B cell (primary cell): Measurements from ENCODE around the gene WDR27. TPM values are rescaled to one million over a fixed set of nuclear protein-coding genes. Genes with fewer than 3 reads are reported as not detected.

Experiments used
- ATAC-seq: fragments of 200-7000 bp; cut with Tn5 transposase; one replicate; pipeline ENCODE4 v1.10.0; 2021; ENCODE audit warnings: low read depth, mild to moderate bottlenecking, moderate number of reproducible peaks, moderate library complexity
- CTCF ChIA-PET: fragments of 350-600 bp; sonication (Branson Sonifier 250); formaldehyde crosslinking; loops from one replicate; lab custom pipeline; 2021; ENCODE audit warnings: antibody characterized with exemption, inconsistent platforms; lab: Charles Lee
- POLR2A ChIA-PET: fragments of 350-600 bp; sonication (Branson Sonifier 250); formaldehyde crosslinking; loops from one replicate; lab custom pipeline; 2021; ENCODE audit warnings: antibody characterized with exemption; lab: Charles Lee
- DNase-seq: peaks from one replicate; pipeline ENCODE4 v3.0.0; 2013
- H2AFZ ChIP-seq: 2 replicates; pipeline ENCODE4 v1.6.1; 2012; ENCODE audit warnings: mild to moderate bottlenecking, low read depth, low read length; ENCODE audit not compliant: insufficient read depth, poor library complexity, severe bottlenecking
- H3K27ac ChIP-seq, 2 donors: 1 replicate in 1 of 2; 2 replicates in 1 of 2; pipeline ENCODE4 v1.5.1; 2012 to 2013; ENCODE audit warnings: low read length in 2 of 2, mild to moderate bottlenecking in 2 of 2, moderate library complexity in 1 of 2
- H3K27me3 ChIP-seq, 4 experiments: fragments of 200-600 bp in 1 of 4; sonication (generic) in 1 of 4; replicated peaks in 1 of 4; 1 replicate in 2 of 4; 2 replicates in 2 of 4; pipeline versions ENCODE4 v1.6.1 to v1.7.0; 2013 to 2016; ENCODE audit warnings: low read length in 3 of 4, mild to moderate bottlenecking in 2 of 4, mixed read lengths in 1 of 4, moderate library complexity in 1 of 4; ENCODE audit not compliant: insufficient read depth in 4 of 4, control insufficient read depth in 3 of 4; ENCODE audit errors: control extremely low read depth in 1 of 4
- H3K36me3 ChIP-seq, 2 experiments: replicated peaks in 1 of 2; 1 replicate in 1 of 2; 2 replicates in 1 of 2; pipeline versions ENCODE4 v1.6.1 to v1.7.1; 2013; ENCODE audit warnings: low read length in 1 of 2; ENCODE audit not compliant: insufficient read depth in 2 of 2, control insufficient read depth in 1 of 2; ENCODE audit errors: control extremely low read depth in 1 of 2, extremely low read depth in 1 of 2
- H3K4me1 ChIP-seq, 2 donors: fragments of 200-600 bp in 1 of 2; sonication (generic) in 1 of 2; 1 replicate in 1 of 2; 2 replicates in 1 of 2; pipeline versions ENCODE4 v1.5.1 to v1.6.1; 2013 to 2017; ENCODE audit warnings: low read length in 2 of 2; ENCODE audit not compliant: control insufficient read depth in 2 of 2, insufficient read depth in 2 of 2
- H3K4me2 ChIP-seq: replicated peaks from 2 replicates; pipeline ENCODE3; 2012; ENCODE audit warnings: mild to moderate bottlenecking, low read depth, low read length; ENCODE audit not compliant: poor library complexity, severe bottlenecking
- H3K4me3 ChIP-seq, 5 experiments: fragments of 200-600 bp in 1 of 5; sonication (generic) in 1 of 5; 1 replicate in 3 of 5; 2 replicates in 2 of 5; pipeline versions ENCODE4 v1.5.1 to v1.7.0; 2011 to 2016; ENCODE audit warnings: low read length in 4 of 5, mild to moderate bottlenecking in 4 of 5, low read depth in 2 of 5, control low read depth in 1 of 5, moderate library complexity in 1 of 5; ENCODE audit not compliant: insufficient read depth in 1 of 5; ENCODE audit errors: control extremely low read depth in 1 of 5, extremely low read depth in 1 of 5
- H3K79me2 ChIP-seq: fragments of 200-600 bp; sonication (generic); one replicate; pipeline ENCODE4 v1.6.0; 2016; ENCODE audit warnings: low read length; ENCODE audit not compliant: control insufficient read depth, insufficient read depth
- H3K9ac ChIP-seq: fragments of 200-600 bp; sonication (generic); 2 replicates; pipeline ENCODE4 v1.6.1; 2017; ENCODE audit warnings: mild to moderate bottlenecking, low read length, moderate library complexity
- H3K9me3 ChIP-seq, 3 donors: one replicate each; pipeline versions ENCODE4 v1.6.1 to v1.7.1; 2013; ENCODE audit warnings: low read length in 2 of 3; ENCODE audit not compliant: control insufficient read depth in 2 of 3, insufficient read depth in 1 of 3; ENCODE audit errors: control extremely low read depth in 1 of 3
- H4K20me1 ChIP-seq: 2 replicates; pipeline ENCODE4 v1.6.0; 2012; ENCODE audit warnings: mild to moderate bottlenecking, low read length; ENCODE audit not compliant: insufficient read depth, control insufficient read depth, poor library complexity, severe bottlenecking
- H3K27ac Mint-ChIP-seq: one replicate; pipeline ENCODE4 v1.8.0; 2021; ENCODE audit warnings: mixed read lengths
- H3K27me3 Mint-ChIP-seq: one replicate; pipeline ENCODE4 v1.8.0; 2021; ENCODE audit warnings: mixed read lengths
- H3K4me1 Mint-ChIP-seq: one replicate; pipeline ENCODE4 v1.8.0; 2021; ENCODE audit warnings: mixed read lengths
- H3K4me3 Mint-ChIP-seq: one replicate; pipeline ENCODE4 v1.8.0; 2021; ENCODE audit warnings: mixed read lengths
- H3K9me3 Mint-ChIP-seq: one replicate; pipeline ENCODE4 v1.8.0; 2022; ENCODE audit warnings: mixed read lengths; ENCODE audit not compliant: insufficient read depth
- EZH2 ChIP-seq: IDR thresholded peaks from 2 replicates; pipeline ENCODE4 v1.6.1; 2012; ENCODE audit warnings: borderline replicate concordance, low read depth, mild to moderate bottlenecking, moderate library complexity, low read length; ENCODE audit not compliant: insufficient read depth, poor library complexity, severe bottlenecking
- WGBS: methylation state at CpG from one replicate; pipeline ENCODE4 v1.1.5; 2013; ENCODE audit warnings: missing lambda C conversion rate; ENCODE audit not compliant: insufficient coverage; 5-methylcytosine and 5-hydroxymethylcytosine counted together
- intact Hi-C: fragments of 100-400 bp; cut with micrococcal nuclease; formaldehyde crosslinking; loops from one replicate; pipeline ENCODE4 v1.10.0; 2022
- polyA plus RNA-seq: library from polyadenylated mRNA; depleted of rRNA; stranded (reverse); fragments of >200 nt; gene quantifications from 2 replicates; pipeline ENCODE4 v1.2.3, GENCODE V29; 2012
- total RNA-seq, 2 donors: library from RNA; stranded (reverse); fragments of 120-200 nt in 1 of 2; gene quantifications; 1 replicate in 1 of 2; 2 replicates in 1 of 2; pipeline versions ENCODE4 v1.2.3 to v1.2.4, GENCODE V29; 2013 to 2022
- TF ChIP-seq, protein P1 (sequence below): fragments of 200-600 bp; IDR thresholded peaks from one replicate; pipeline ENCODE4 v1.8.0; 2022; ENCODE audit warnings: antibody characterized with exemption, mild to moderate bottlenecking

WDR27 gene
- total and polyA plus RNA-seq, 2 donors (not counting 1 experiment from before 2014, with no cell fraction given) = 64.3 to 86.3 TPM

DNA sequence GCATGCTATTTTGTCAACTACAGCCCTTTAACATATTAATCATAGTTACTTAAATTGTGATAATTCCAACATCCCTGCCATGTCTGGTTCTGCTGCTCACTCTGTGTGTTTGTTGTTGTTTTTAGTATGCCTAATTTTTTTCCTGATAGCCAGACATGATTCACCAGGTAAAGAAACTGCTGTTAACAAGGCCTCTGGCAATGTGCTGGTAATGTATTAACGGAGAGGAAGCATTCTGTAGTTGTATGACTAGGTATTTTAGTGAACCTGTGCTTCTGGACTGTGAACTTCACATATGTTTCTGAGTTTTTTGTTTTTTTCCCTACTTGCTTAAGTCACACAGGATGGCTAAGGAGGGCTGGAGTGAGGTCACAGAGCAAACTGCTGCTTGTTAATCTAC lies 44.7 kb upstream of the WDR27 start:
- POLR2A ChIA-PET = no interaction called here

DNA sequence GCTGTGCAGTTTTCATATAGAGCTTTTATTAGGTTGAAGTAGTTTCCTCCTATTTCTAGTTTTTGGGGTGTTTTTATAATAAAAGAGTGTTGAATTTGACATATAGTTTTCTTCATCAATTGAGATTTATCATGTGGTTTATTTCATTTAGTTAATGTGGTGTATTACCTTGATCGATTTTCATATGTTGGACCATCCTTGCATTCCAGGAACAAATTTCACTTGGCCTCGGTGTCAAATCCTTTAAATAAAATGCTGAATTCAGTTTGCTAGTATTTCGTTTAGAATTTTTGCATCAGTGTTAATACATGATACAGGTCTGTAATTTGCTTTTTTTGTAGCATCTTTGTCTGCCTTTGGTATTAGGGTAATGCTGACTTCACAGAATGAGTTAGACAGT lies 43.6 kb upstream of the WDR27 start:
- H3K4me3 Mint-ChIP-seq = no peak overlapping the region
- Histone ChIP-seq H2AFZ (no peak overlapping the region), H3K9ac (no peak overlapping the region), H3K36me3 (no peaks in the 10 kb centered on the region), H4K20me1 (no peaks in the 10 kb centered on the region), H3K4me3 (no peak overlapping the region), H3K9me3 (peaks cover 0 to 5% (median 0%) of the 10 kb centered on the region in 3 donors), H3K27me3 (no peaks in the 10 kb centered on the region), H3K27ac (no peak overlapping the region), H3K79me2 (peaks cover 6% of the 10 kb centered on the region), H3K4me2 (no peak overlapping the region), H3K4me1 (peaks cover 4 to 5% of the 10 kb centered on the region in 2 donors)
- WGBS = no CpG with 5 or more reads among the region's 3 CpGs
- H3K4me1 Mint-ChIP-seq = peaks cover 7% of the 10 kb centered on the region
- TF ChIP-seq EZH2 = no peak
- CTCF ChIA-PET = no interaction called here
- H3K27ac Mint-ChIP-seq = no peak overlapping the region
- H3K27me3 Mint-ChIP-seq = no peaks in the 10 kb centered on the region
- intact Hi-C loops = no loop called here
- DNase-seq (no peak), ATAC-seq (no peak)
- POLR2A ChIA-PET = no interaction called here
- H3K9me3 Mint-ChIP-seq = peaks cover 4% of the 10 kb centered on the region

More for the DNA sequence above, 44.7 kb upstream of the WDR27 start:
- no peaks in the 10 kb centered on the region for H4K20me1 ChIP-seq
- TF ChIP-seq, protein P1, sequence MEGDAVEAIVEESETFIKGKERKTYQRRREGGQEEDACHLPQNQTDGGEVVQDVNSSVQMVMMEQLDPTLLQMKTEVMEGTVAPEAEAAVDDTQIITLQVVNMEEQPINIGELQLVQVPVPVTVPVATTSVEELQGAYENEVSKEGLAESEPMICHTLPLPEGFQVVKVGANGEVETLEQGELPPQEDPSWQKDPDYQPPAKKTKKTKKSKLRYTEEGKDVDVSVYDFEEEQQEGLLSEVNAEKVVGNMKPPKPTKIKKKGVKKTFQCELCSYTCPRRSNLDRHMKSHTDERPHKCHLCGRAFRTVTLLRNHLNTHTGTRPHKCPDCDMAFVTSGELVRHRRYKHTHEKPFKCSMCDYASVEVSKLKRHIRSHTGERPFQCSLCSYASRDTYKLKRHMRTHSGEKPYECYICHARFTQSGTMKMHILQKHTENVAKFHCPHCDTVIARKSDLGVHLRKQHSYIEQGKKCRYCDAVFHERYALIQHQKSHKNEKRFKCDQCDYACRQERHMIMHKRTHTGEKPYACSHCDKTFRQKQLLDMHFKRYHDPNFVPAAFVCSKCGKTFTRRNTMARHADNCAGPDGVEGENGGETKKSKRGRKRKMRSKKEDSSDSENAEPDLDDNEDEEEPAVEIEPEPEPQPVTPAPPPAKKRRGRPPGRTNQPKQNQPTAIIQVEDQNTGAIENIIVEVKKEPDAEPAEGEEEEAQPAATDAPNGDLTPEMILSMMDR = no peak
- no peak for TF ChIP-seq EZH2
- intact Hi-C loops = no loop called here
- H3K4me1 ChIP-seq = peaks cover 10 to 11% of the 10 kb centered on the region in 2 donors
- H3K27me3 ChIP-seq = no peaks in the 10 kb centered on the region
- Mint-ChIP-seq H3K27ac (no peak overlapping the region), H3K27me3 (no peaks in the 10 kb centered on the region), H3K4me1 (peaks cover 16% of the 10 kb centered on the region), H3K9me3 (peaks cover 4% of the 10 kb centered on the region), H3K4me3 (no peak overlapping the region)
- peaks cover 15% of the 10 kb centered on the region for H3K79me2 ChIP-seq
- H3K4me3 ChIP-seq = no peak overlapping the region
- no peak overlapping the region for H3K27ac ChIP-seq
- ATAC-seq (no peak), DNase-seq (no peak)
- WGBS = no CpG with 5 or more reads among the region's 1 CpG
- H3K9ac ChIP-seq = no peak overlapping the region
- no peak overlapping the region for H2AFZ ChIP-seq
- no peaks in the 10 kb centered on the region for H3K36me3 ChIP-seq
- no peak overlapping the region for H3K4me2 ChIP-seq
- H3K9me3 ChIP-seq = peaks cover 0 to 5% (median 0%) of the 10 kb centered on the region in 3 donors
- CTCF ChIA-PET = no interaction called here
